ENCODE measurements around the gene ZNF580. TPM values are rescaled to one million over a fixed set of nuclear protein-coding genes. Genes with fewer than 3 reads are reported as not detected.
A peak's percentile ranks its signal among the peaks of the same experiment; 100 is the strongest.

Gene ZNF580
- total and polyA plus RNA-seq, 2 of the 13 experiments (the other 11 are each of a cell fraction or from before 2014, with no cell fraction given) = 4.4 to 6.0 TPM

DNA sequence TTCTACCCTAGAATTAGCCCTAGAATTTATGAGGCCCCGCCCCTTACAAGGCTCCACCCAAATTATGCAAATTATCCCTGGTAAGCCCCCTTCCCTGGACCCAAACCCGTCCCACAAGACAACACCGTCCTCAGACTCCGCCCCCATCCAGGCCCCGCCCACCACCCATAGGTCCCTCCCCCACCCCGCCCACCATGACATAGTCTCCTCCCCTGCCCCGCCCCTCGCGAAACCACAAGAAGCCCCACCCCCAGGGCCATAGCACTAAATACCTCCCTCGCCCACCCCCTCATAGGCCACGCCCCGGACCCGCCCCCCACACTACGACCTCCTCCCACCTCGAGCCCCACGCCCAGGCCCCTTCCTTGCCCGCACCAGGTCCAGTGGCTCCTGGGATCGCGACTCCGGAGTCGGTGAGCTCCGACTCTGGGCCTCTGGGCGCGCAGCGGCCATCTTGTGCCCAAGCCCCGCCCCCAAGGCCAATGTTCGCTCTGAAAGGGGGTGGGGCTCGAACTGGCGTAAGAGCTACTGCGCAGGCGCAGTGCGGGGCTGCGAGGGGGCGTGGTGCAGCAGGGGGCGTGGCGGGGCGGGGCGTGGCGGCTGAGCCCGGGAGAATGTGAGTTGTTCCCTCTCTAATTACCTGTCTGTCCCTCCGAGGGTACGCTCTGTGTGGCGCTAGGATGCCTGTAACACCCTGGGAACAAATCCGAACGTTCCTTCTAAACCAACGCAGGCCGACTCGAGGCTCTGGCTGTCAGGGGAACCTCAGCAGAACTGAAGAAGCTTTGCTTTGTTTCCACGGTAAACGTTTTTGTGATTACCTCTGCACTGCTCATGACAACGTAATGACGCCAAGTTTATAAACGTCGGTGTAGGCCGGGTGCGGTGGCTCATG is 16.4 kb upstream of the ZNF580 start, which contains the start of gene ZNF784 (continued):
- TF ChIP-seq HDAC6 (IDR thresholded peaks at IDR 0.05; ENCODE audit: low read depth, low read length) (no peak), TEAD2 (CRISPR knock-in tag; IDR thresholded peaks at IDR 0.05) (no peak), ZNF383 (CRISPR knock-in tag; IDR thresholded peaks at IDR 0.05; ENCODE audit: borderline replicate concordance) (no peak), ZNF629 (CRISPR knock-in tag; conservative IDR thresholded peaks at IDR 0.05) (no peak), GABPB1 (CRISPR knock-in tag; IDR thresholded peaks at IDR 0.05) (peak; percentile 48; the same call in 1 of the 2 replicates), SPEN (CRISPR knock-in tag; IDR thresholded peaks at IDR 0.05; ENCODE audit: low read depth) (no peak), REPIN1 (CRISPR knock-in tag; IDR thresholded peaks at IDR 0.05; ENCODE audit: borderline replicate concordance, low read depth) (no peak; the same call in 1 of the 2 replicates), ZNF547 (CRISPR knock-in tag; IDR thresholded peaks at IDR 0.05) (no peak), GTF2F1 (IDR thresholded peaks at IDR 0.05; ENCODE audit: low read length) (no peak), ZNF792 (CRISPR knock-in tag; IDR thresholded peaks at IDR 0.05) (no peak; the same call in 1 of the 2 replicates), FOXA1 (IDR thresholded peaks at IDR 0.05) (no peak), FOXA1 (CRISPR knock-in tag; IDR thresholded peaks at IDR 0.05) (no peak), PHF20 (CRISPR knock-in tag; IDR thresholded peaks at IDR 0.05) (no peak), POLR2AphosphoS5 (IDR thresholded peaks at IDR 0.05; ENCODE audit: low read depth, low read length) (peak; percentile 88)
- TF ChIP-seq, protein P1, sequence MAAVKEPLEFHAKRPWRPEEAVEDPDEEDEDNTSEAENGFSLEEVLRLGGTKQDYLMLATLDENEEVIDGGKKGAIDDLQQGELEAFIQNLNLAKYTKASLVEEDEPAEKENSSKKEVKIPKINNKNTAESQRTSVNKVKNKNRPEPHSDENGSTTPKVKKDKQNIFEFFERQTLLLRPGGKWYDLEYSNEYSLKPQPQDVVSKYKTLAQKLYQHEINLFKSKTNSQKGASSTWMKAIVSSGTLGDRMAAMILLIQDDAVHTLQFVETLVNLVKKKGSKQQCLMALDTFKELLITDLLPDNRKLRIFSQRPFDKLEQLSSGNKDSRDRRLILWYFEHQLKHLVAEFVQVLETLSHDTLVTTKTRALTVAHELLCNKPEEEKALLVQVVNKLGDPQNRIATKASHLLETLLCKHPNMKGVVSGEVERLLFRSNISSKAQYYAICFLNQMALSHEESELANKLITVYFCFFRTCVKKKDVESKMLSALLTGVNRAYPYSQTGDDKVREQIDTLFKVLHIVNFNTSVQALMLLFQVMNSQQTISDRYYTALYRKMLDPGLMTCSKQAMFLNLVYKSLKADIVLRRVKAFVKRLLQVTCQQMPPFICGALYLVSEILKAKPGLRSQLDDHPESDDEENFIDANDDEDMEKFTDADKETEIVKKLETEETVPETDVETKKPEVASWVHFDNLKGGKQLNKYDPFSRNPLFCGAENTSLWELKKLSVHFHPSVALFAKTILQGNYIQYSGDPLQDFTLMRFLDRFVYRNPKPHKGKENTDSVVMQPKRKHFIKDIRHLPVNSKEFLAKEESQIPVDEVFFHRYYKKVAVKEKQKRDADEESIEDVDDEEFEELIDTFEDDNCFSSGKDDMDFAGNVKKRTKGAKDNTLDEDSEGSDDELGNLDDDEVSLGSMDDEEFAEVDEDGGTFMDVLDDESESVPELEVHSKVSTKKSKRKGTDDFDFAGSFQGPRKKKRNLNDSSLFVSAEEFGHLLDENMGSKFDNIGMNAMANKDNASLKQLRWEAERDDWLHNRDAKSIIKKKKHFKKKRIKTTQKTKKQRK (IDR thresholded peaks at IDR 0.05; ENCODE audit: low read length) = no peak
- TF ChIP-seq, protein P2, sequence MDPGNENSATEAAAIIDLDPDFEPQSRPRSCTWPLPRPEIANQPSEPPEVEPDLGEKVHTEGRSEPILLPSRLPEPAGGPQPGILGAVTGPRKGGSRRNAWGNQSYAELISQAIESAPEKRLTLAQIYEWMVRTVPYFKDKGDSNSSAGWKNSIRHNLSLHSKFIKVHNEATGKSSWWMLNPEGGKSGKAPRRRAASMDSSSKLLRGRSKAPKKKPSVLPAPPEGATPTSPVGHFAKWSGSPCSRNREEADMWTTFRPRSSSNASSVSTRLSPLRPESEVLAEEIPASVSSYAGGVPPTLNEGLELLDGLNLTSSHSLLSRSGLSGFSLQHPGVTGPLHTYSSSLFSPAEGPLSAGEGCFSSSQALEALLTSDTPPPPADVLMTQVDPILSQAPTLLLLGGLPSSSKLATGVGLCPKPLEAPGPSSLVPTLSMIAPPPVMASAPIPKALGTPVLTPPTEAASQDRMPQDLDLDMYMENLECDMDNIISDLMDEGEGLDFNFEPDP (CRISPR knock-in tag; conservative IDR thresholded peaks at IDR 0.05) = no peak
- TF ChIP-seq, protein P3, sequence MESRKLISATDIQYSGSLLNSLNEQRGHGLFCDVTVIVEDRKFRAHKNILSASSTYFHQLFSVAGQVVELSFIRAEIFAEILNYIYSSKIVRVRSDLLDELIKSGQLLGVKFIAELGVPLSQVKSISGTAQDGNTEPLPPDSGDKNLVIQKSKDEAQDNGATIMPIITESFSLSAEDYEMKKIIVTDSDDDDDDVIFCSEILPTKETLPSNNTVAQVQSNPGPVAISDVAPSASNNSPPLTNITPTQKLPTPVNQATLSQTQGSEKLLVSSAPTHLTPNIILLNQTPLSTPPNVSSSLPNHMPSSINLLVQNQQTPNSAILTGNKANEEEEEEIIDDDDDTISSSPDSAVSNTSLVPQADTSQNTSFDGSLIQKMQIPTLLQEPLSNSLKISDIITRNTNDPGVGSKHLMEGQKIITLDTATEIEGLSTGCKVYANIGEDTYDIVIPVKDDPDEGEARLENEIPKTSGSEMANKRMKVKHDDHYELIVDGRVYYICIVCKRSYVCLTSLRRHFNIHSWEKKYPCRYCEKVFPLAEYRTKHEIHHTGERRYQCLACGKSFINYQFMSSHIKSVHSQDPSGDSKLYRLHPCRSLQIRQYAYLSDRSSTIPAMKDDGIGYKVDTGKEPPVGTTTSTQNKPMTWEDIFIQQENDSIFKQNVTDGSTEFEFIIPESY (CRISPR knock-in tag; IDR thresholded peaks at IDR 0.05) = no peak
- TF ChIP-seq, protein P4, sequence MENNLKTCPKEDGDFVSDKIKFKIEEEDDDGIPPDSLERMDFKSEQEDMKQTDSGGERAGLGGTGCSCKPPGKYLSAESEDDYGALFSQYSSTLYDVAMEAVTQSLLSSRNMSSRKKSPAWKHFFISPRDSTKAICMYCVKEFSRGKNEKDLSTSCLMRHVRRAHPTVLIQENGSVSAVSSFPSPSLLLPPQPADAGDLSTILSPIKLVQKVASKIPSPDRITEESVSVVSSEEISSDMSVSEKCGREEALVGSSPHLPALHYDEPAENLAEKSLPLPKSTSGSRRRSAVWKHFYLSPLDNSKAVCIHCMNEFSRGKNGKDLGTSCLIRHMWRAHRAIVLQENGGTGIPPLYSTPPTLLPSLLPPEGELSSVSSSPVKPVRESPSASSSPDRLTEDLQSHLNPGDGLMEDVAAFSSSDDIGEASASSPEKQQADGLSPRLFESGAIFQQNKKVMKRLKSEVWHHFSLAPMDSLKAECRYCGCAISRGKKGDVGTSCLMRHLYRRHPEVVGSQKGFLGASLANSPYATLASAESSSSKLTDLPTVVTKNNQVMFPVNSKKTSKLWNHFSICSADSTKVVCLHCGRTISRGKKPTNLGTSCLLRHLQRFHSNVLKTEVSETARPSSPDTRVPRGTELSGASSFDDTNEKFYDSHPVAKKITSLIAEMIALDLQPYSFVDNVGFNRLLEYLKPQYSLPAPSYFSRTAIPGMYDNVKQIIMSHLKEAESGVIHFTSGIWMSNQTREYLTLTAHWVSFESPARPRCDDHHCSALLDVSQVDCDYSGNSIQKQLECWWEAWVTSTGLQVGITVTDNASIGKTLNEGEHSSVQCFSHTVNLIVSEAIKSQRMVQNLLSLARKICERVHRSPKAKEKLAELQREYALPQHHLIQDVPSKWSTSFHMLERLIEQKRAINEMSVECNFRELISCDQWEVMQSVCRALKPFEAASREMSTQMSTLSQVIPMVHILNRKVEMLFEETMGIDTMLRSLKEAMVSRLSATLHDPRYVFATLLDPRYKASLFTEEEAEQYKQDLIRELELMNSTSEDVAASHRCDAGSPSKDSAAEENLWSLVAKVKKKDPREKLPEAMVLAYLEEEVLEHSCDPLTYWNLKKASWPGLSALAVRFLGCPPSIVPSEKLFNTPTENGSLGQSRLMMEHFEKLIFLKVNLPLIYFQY (CRISPR knock-in tag; IDR thresholded peaks at IDR 0.05; ENCODE audit: borderline replicate concordance) = no peak
